SU-DHL-6 (cell line): ENCODE results near the gene RPP14.

ENCODE experiments used
- H2AFZ ChIP-seq: fragments of 200-600 bp; sonication (generic); 2 replicates; pipeline ENCODE4 v1.6.1; 2014; ENCODE audit warnings: low read depth, mild to moderate bottlenecking, moderate library complexity, mixed read lengths, antibody characterized with exemption, low read length; ENCODE audit not compliant: severe bottlenecking
- H3F3A ChIP-seq: fragments of 200-600 bp; shearing (Covaris generic); 2 replicates; pipeline ENCODE4 v1.6.0; 2016; ENCODE audit warnings: antibody characterized with exemption, mild to moderate bottlenecking; ENCODE audit not compliant: insufficient read depth
- H3K27ac ChIP-seq: fragments of 200-600 bp; sonication (generic); 2 replicates; pipeline ENCODE4 v1.5.1; 2016; ENCODE audit warnings: low read depth, mild to moderate bottlenecking, low read length, moderate library complexity, mixed read lengths
- H3K27me3 ChIP-seq: fragments of 200-600 bp; sonication (generic), shearing (Covaris generic); 2 replicates; pipeline ENCODE4 v1.6.0; 2014; ENCODE audit warnings: mild to moderate bottlenecking, low read length
- H3K36me3 ChIP-seq: fragments of 200-600 bp; sonication (generic); 2 replicates; pipeline ENCODE4 v1.6.1; 2014; ENCODE audit warnings: mild to moderate bottlenecking, low read length, mixed read lengths
- H3K4me2 ChIP-seq: fragments of 300-600, 200-600 bp; shearing (Covaris generic), sonication (generic); 2 replicates; pipeline ENCODE4 v1.6.0; 2014; ENCODE audit warnings: low read length, low read depth, mild to moderate bottlenecking; ENCODE audit not compliant: poor library complexity, severe bottlenecking
- H3K4me3 ChIP-seq: fragments of 200-600 bp; sonication (generic); 2 replicates; pipeline ENCODE4 v1.5.1; 2014; ENCODE audit warnings: antibody characterized with exemption, low read length, mild to moderate bottlenecking, mixed read lengths; ENCODE audit not compliant: insufficient read depth, poor library complexity, severe bottlenecking
- H3K79me2 ChIP-seq: fragments of 200-600 bp; sonication (generic); 2 replicates; pipeline ENCODE4 v1.6.1; 2014; ENCODE audit warnings: mild to moderate bottlenecking, low read length, moderate library complexity; ENCODE audit not compliant: insufficient read depth
- H3K9ac ChIP-seq: fragments of 200-600 bp; sonication (generic); 2 replicates; pipeline ENCODE4 v1.7.0; 2014; ENCODE audit warnings: mild to moderate bottlenecking, low read length
- H3K9me2 ChIP-seq: fragments of 200-600 bp; sonication (generic); replicated peaks from 2 replicates; pipeline ENCODE4 v1.6.1; 2014; ENCODE audit warnings: low read length; ENCODE audit not compliant: insufficient read depth
- H3K9me3 ChIP-seq: fragments of 200-600 bp; sonication (generic); 2 replicates; pipeline ENCODE4 v1.6.1; 2014; ENCODE audit warnings: low read length, mixed read lengths; ENCODE audit not compliant: insufficient read depth
- H4K20me1 ChIP-seq: fragments of 200-600 bp; sonication (generic); 2 replicates; pipeline ENCODE4 v1.6.1; 2014; ENCODE audit warnings: low read depth, mild to moderate bottlenecking, antibody characterized with exemption, low read length, moderate library complexity, mixed read lengths
- CTCF ChIP-seq: fragments of 200-600 bp; sonication (generic); IDR thresholded peaks from one replicate; pipeline ENCODE4 v1.5.1; 2017; ENCODE audit warnings: antibody characterized with exemption, mild to moderate bottlenecking, low read length, moderate library complexity; ENCODE audit not compliant: insufficient read depth, poor library complexity, severe bottlenecking
- EZH2phosphoT487 ChIP-seq: fragments of 200-600 bp; sonication (generic), shearing (Covaris generic); conservative IDR thresholded peaks from 2 replicates; pipeline ENCODE4 v1.6.1; 2018; ENCODE audit warnings: mild to moderate bottlenecking, antibody characterized with exemption, low read length, moderate library complexity, mixed read lengths

Gene RPP14

GRCh38 chr3:58307639-58308215, 1.7 kb downstream of the RPP14 start:
- no peaks in the 10 kb centered on the region for H3K27me3 ChIP-seq
- no peaks in the 10 kb centered on the region for H3F3A ChIP-seq
- no peaks in the 10 kb centered on the region for H3K9me2 ChIP-seq
- no peak overlapping the region for H3K27ac ChIP-seq
- H3K4me3 ChIP-seq: peak overlapping the region; percentile 93
- peak overlapping the region; percentile 83 for H3K9ac ChIP-seq
- H3K36me3 ChIP-seq: 0 out of 2 replicates have a peak, but pooled peaks cover 6% of the 10 kb centered on the region
- H4K20me1 ChIP-seq: peaks cover 10% of the 10 kb centered on the region; the same call in 1 of the 2 replicates
- H2AFZ ChIP-seq: no peak overlapping the region
- TF ChIP-seq CTCF (peak; percentile 47), EZH2phosphoT487 (no peak)
- H3K4me2 ChIP-seq: peak overlapping the region; percentile 74
- peaks cover 44% of the 10 kb centered on the region for H3K79me2 ChIP-seq
- H3K9me3 ChIP-seq: no peaks in the 10 kb centered on the region

GRCh38 chr3:58308728-58309127, 2.7 kb downstream of the RPP14 start:
- H3K9me3 ChIP-seq: no peaks in the 10 kb centered on the region
- H3K27ac ChIP-seq: no peak overlapping the region
- H2AFZ ChIP-seq: no peak overlapping the region
- TF ChIP-seq CTCF (no peak), EZH2phosphoT487 (no peak)
- peaks cover 8% of the 10 kb centered on the region; the same call in 1 of the 2 replicates for H3K36me3 ChIP-seq
- H3K4me2 ChIP-seq: no peak overlapping the region
- no peaks in the 10 kb centered on the region for H3K27me3 ChIP-seq
- no peaks in the 10 kb centered on the region for H3F3A ChIP-seq
- 0 out of 2 replicates have a peak overlapping the region, but pooled peaks have one; percentile 83 for H3K9ac ChIP-seq
- H3K4me3 ChIP-seq: no peak overlapping the region
- no peaks in the 10 kb centered on the region for H3K9me2 ChIP-seq
- H3K79me2 ChIP-seq: peaks cover 51% of the 10 kb centered on the region
- H4K20me1 ChIP-seq: peaks cover 10% of the 10 kb centered on the region; the same call in 1 of the 2 replicates

- no peaks in the 10 kb centered on the region for H3K9me2 ChIP-seq
- H3K79me2 ChIP-seq: peaks cover 16% of the 10 kb centered on the region; the same call in 1 of the 2 replicates
- H3K36me3 ChIP-seq: peaks cover 27% of the 10 kb centered on the region
- TF ChIP-seq EZH2phosphoT487 (no peak), CTCF (no peak)
- no peaks in the 10 kb centered on the region for H3K27me3 ChIP-seq
- no peak overlapping the region for H3K4me3 ChIP-seq
- H2AFZ ChIP-seq: no peak overlapping the region
- no peak overlapping the region for H3K9ac ChIP-seq
- H3K27ac ChIP-seq: no peak overlapping the region
- no peaks in the 10 kb centered on the region for H4K20me1 ChIP-seq
- H3K4me2 ChIP-seq: no peak overlapping the region
- no peaks in the 10 kb centered on the region for H3K9me3 ChIP-seq
- peaks cover 16% of the 10 kb centered on the region for H3F3A ChIP-seq
Measured at GRCh38 chr3:58317811-58318210, 11.8 kb downstream of the RPP14 start.
